ENCODE measurements around the gene CIT.
"Not testable (repeated sequence)": the region's sequence is repeated elsewhere in the genome, so short reads cannot be mapped to it uniquely, and the experiment has no call there.

The CIT gene, protein sequence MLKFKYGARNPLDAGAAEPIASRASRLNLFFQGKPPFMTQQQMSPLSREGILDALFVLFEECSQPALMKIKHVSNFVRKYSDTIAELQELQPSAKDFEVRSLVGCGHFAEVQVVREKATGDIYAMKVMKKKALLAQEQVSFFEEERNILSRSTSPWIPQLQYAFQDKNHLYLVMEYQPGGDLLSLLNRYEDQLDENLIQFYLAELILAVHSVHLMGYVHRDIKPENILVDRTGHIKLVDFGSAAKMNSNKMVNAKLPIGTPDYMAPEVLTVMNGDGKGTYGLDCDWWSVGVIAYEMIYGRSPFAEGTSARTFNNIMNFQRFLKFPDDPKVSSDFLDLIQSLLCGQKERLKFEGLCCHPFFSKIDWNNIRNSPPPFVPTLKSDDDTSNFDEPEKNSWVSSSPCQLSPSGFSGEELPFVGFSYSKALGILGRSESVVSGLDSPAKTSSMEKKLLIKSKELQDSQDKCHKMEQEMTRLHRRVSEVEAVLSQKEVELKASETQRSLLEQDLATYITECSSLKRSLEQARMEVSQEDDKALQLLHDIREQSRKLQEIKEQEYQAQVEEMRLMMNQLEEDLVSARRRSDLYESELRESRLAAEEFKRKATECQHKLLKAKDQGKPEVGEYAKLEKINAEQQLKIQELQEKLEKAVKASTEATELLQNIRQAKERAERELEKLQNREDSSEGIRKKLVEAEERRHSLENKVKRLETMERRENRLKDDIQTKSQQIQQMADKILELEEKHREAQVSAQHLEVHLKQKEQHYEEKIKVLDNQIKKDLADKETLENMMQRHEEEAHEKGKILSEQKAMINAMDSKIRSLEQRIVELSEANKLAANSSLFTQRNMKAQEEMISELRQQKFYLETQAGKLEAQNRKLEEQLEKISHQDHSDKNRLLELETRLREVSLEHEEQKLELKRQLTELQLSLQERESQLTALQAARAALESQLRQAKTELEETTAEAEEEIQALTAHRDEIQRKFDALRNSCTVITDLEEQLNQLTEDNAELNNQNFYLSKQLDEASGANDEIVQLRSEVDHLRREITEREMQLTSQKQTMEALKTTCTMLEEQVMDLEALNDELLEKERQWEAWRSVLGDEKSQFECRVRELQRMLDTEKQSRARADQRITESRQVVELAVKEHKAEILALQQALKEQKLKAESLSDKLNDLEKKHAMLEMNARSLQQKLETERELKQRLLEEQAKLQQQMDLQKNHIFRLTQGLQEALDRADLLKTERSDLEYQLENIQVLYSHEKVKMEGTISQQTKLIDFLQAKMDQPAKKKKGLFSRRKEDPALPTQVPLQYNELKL (N-terminal part only)

DNA sequence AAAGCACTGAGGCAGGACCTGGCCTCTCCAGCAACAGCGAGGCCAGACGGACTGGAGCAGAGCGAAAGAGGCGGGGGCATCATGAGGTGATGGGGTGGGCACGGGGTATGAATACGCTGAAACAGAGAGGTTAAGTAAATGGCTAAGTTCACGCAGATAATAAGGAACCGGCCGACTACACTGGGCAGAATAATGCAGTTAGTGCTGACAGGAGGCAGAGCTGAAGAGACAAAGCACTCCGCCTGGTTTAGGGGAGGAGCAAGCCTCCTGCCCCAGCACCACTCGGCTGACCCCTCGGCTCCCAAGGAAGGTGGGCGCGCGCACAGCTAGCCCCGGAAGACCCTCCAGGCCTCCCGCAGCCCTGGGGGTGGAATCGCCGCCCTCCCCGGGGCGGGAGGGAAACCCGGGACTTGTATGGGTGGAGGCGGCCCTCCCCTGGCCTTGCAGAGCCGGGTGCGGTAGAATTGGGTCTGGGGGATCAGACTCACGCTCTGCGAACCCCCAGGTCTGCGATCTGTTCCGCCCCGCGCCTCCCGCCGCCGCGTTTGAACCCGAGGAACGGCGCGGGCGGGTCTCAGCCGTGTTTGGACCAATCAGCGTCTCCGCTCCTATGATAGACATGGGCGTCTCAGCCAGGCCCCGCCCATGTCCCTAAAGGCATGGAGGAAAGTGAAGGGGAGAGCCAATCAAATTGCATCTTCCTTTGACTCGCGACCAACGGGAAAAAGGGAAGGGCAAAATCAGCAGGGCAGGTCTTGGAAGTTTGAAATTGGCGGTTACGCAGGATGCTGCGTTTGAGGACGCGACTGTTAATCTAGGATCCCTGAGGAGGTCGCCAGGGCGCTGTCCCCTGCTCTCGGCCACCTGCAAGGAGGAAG lies at the start of gene CIT:
CIT (minus strand) TSS at position 560 of the 878 bp plus-strand sequence. CDS start 1,152 bp downstream, outside the sequence.
- DNase-seq = peak; percentile 87

DNA sequence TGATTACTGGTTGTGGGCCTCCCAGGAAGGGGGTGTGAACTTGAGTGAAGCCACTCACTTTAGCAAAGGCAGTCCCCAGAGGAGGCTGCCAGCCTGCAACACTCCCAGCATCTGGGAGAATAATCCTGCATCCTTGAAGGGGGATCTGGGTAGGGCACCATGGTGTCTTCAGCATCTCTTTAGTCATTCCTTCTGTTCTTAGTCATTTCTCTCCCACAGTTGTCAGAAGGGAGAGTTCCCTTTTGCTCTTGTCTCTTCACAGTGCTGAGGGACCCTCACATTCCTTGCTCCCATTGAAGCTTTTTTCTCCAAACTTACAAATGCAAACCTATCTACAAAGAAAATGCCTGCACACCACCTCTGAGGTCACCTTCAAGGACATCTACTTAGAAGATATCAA lies 48.1 kb upstream of the CIT start:
- DNase-seq = no peak

DNA sequence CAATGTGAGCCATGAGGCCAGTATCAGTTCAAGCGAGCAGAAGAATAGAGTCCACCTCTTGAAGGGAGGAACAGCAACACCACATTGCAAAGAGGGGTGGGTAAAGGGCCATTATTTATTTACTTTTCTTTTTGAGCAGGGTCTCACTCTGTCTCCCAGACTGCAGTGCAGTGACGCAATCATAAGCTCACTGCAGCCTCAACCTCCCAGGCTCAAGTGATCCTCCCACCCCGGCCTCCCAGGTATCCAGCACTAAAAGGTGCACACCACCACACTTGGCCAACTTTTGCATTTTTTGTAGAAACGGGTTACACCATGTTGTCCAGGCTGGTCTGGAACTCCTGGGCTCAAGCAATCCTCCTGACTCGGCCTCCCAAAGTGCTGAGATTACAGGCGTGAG lies 42.9 kb upstream of the CIT start:
- DNase-seq = no peak

DNA sequence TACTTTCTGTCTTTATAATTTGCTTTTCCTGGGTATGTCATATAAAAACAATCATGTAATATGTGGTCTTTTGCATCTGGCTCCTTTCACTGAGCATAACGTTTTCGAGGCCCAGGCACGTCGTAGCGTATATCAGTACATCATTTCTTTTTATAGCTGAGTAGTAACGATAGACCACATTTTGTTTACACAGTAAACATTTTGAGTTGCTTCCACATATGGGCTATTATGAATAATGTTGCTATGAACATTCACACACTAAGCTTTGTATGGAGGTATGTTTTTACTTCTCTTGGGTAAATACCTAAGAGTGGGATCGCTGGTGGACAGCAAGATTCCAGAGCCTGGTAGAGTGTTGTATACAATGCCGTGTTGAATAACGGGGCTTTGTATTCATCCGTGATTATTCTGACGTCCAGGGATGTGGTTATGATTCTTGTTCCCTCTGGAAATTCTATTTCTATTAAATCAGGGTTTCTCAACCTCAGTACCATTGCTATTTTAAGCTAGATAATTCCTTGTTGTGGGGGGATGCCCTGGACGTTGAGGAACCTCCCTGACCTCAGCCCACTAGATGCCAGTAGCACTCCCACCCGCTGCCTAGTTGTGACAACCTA lies 38.9 kb upstream of the CIT start:
- no peak for DNase-seq

DNA sequence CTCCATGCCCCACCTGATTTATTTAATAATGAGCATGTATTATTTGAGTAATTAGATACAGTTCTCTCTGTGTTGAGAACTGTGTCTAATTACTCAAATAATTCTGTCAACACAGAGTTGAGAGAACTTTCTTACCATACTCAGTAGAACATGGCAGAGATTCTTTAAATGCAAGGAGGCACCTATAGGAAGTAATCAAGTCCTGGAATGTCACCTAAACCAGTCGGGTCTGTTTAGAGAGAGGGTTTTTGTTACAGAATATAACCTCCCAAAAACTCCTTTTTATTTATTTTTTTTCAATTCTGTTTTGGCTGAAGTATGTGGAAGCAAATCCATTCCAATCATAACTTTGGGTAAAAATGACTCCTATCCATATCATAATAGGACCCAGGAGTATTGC lies 37.5 kb upstream of the CIT start:
- DNase-seq = no peak

DNA sequence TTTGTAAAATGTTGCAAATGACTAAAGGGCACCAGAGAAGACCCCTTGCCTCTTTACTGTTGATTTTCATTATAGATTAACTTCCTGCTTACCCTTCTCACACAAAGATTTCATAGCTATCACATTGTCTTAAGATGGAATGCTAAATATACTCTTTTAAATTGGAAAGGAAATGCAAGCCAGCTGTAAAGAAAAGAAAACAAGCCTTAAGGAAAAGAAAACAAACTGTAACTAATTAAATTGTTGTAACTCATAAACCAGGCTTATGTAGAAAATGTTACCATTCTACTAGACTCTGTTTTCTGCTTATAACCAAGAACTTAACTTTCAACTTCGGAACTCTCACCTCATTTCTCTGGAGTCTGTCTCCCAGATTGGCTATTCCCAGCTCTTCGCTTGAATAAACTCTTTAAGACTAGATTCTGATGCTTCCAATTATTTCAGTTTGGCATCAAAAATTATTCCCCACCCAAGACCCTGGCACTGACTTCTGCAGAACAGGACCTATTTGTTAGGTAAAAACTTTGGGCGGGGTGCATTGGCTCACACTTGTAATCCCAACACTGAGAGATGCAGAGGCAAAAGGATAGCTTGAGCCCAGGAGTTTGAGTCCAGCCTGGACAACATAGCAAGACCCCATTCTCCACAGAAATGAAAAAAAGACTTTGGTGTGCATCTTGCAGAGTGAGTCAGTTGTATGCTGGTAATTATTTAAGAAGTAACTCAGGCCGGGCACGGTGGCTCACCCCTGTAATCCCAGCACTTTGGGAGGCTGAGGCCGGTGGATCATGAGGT lies 36.6 kb upstream of the CIT start:
- no peak for DNase-seq

DNA sequence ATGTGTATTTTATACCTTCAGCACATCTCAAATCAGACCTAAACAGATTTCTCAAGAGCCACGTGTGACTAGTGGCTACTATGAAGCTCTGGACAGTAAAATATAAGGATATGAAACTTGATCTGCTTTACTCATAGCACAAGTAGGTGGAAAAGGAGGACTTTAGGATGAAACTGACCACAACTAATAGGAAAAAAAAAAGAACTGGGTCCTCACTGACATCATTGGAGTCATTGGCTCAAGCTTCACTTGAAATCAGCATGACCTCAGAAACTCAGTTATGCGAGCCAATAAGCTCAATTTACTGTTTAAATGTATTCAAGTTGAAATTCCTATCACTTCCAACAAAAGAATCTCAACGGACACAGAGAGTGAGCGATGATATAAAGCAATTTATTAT lies 34.1 kb upstream of the CIT start:
- no peak for DNase-seq

DNA sequence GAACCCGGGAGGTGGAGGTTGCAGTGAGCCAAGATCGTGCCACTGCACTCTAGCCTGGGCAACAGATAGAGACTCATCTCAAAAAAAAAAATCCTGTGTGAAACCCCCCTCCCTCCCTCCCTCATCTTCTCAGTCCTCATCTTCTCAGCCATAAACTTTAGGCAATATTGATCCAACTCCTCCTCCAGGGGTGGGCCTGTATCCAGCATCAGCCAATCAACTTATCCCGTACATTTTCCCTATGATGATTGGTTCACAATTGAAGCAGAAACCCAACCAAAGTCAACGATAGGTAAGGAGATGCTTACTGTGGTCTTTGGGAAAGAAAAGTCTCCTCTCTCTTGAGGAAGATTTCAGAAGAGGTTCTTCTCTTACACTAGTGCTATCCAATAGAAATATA lies 33.5 kb upstream of the CIT start:
- DNase-seq = no peak

DNA sequence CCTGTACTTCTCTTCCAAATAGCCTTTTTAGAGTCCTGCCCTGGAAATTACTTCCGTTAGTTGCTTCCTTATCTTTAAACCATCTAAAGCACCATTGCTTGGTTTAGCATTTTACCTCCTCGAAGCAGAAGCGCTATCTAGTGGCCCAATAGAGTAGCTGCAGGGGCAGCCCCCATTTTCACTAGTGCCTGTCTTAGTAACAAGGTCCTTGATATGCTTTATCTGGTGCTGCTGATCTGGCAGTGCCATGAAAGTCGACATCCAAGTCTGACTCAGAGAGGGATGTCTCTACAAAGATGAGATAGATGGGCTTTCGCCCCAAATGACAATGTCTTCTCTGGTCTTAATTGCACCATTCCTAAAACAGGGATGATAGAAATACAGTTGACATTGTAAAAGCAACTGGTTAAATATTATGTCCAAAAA lies 25.0 kb upstream of the CIT start:
- peak; percentile 74 for DNase-seq

DNA sequence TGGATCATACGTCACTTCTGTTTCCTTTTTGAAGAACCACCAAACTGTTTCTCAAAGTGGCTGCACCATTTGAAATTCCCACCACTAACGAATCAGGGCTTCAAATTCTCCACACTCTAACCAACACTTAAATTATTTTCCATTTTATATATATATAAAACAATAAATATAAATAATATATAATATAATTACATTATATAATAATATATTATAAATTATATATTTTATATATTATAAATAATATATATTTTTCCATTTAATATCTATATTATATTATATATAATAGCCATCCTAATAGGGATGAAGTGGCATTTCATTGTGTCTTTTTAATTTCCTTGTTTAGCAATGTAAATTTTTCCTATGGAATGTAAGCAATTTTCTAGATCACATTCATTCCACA lies 24.6 kb upstream of the CIT start:
- DNase-seq = no peak

DNA sequence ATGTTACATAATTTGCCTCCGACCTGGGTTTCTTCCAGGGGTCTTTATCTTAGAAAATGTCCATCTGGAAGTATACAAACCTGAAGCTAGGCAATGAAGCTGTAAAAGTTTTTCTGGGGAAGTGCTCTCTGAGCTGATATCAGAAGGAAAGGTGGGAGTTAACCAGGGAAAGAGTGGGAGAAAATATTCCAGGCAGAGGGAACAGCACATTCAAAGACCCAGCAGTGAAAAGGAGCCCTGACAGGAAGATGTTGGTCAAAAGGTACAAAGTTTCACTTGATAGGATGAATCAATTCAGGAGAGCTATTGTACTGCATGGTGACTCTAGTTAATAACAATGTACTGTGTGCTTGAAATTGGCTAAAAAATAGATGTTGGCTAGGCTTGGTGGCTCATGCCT lies 17.8 kb upstream of the CIT start:
- no peak for DNase-seq

DNA sequence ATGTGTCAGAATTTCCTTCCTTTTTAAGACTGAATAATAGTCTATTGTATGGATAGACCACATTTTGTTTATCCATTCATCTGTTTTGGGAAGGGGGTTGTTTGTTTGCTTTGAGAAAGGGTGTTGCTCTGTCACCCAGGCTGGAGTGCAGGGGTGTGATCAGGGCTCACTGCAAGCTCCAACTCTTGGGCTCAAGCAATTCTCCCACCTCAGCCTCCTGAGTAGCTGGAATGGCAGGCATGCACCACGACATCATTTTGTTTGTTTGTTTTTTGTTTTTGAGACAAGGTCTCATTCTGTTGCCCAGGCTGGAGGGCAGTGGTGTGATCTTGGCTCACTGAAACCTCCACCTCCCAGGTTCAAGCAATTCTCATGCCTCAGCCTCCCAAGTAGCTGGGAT lies 15.5 kb upstream of the CIT start:
- not testable (repeated sequence) for DNase-seq

DNA sequence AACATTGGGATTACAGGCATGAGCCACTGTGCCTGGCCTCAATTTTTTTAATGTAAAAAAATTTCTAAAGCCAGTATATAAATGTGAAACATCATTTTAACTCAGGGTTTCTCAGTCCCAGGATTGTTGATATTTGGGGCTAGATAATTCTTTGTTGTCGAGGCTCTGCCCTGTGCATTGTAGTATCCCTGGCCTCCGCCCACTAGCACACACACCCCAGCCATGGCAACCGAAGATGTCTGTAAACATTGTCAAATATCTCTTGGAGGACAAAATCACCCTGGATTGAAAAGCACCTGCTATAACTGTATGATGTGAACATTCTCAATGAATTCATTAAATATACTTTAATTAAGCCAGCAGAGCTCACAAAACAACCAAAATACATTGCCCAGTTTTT lies 8.4 kb upstream of the CIT start:
- DNase-seq = no peak

DNA sequence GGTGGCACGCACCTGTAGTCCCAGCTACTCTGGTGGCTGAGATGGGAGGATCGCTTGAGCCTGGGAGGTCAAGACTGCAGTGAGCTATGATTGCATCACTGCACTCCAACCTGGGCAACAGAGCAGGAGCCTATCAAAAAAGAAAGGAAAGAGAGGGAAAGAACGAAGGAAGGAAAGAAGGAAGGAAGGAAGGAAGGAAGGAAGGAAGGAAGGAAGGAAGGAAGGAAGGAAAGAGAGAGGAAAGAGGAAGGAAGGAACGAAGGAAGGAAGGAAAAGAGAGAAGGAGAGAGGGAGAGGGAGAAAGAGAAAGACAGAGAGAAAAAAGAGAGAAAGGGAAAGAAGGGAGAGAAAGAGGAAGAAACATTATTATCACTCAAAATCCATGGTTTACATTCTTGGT lies 6.7 kb upstream of the CIT start:
- DNase-seq = not testable (repeated sequence)

DNA sequence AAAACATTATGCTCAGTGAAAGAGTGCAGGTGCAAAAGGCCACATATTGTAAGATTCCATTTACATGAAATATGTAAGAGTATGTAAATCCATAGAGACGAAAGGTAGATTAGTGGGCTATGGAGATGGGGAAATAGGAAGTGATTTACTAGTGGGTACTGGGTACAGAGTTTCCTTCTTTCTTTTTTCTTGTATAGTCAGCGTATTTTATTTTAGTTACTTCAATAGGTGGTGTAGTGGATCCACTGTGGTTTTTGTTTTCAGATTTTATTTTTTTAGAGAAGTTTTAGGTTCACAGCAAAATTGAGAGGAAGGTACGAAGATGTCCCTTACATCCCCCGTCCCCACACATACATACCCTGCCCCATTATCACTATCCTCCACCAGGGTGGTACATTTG lies 6.1 kb upstream of the CIT start:
- no peak for DNase-seq

DNA sequence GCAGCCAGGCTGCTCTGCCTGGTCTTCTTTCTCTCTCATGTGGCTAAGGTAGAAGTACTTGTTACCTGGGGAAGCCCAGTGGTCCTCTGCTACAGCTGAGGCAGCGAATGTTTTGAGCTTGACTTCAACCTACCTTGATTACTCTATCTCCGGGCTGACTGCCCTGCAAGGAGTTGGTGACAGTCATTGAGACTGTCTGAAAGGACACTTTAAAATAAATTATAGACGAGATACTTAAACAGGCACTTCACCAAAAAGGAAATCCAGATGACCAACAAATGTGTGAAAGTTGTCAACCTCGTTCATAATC lies 474 bp upstream of the CIT start:
- no peak for DNase-seq

DNA sequence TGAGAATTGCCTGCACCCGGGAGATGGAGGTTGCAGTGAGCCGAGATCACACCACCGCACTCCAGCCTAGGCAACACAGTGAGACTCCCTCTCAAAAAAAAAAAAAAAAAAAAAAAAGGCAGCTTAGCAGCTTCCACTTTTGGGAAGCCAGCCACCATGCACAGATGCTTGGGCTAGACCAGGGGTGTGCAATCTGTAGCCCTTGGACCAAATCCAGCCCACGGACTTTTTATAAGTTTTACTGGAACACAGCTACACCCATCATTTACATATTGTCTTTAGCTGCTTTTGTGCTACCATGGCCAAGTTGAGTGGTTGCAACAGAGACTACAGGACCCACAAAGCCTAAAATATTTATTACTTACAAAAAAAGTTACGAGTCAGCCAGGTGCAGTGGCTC lies 6.7 kb downstream of the CIT start:
- DNase-seq = no peak

DNA sequence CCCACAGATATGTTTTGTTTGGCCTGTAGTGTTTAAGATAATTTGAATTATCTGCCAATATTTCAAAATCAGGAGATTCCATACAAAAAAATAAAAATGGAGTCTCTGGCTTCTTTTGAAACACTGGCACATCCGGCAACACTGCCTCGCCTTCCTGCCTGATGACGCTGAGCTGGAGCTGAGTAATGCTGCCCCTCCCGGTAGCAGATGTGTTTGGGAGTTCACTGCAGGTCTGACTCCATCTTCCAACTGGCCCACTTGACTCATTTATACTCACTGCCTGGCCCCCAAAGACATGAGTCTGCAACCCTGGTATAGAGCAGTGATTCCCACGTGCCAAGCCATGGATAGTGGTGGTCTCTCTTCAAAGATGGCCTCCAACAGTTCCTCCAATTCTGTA lies 7.4 kb downstream of the CIT start:
- DNase-seq = no peak

DNA sequence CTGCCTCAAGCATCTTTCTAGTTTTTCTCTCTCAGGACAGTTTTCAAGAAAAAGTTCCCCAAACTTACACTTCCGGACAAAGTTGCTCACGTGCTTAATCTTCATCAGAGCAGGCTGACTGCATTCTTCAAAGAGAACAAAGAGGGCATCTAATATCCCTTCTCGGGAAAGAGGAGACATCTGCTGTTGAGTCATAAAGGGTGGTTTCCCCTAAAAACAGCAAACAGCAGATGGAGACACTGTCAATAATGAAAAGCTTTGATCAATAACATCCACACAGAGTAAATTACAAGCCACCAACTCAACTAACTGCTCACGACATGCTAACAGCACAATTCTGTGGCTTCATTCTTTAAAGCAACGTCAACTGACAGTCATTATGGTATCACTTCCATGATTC lies 8.1 kb downstream of the CIT start:
- DNase-seq = peak; percentile 27

DNA sequence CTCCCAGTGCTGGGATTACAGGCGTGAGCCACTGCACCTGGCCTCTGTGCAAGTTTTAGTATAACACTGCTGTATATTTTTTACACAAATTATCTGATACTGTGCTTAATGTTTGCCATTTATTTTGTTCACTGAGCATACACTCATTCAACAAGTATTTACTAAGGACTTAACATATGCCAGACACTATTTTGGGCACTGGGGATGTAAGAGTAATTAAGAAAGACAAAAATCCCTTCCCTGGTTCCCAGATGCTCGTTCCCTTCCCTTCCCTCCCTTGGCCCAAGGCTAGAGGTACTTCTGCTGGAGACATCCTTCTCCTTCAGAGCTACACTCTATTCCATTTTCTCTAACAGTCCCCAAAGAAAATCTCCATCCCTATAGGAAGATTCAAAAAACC lies 12.5 kb downstream of the CIT start:
- no peak for DNase-seq

DNA sequence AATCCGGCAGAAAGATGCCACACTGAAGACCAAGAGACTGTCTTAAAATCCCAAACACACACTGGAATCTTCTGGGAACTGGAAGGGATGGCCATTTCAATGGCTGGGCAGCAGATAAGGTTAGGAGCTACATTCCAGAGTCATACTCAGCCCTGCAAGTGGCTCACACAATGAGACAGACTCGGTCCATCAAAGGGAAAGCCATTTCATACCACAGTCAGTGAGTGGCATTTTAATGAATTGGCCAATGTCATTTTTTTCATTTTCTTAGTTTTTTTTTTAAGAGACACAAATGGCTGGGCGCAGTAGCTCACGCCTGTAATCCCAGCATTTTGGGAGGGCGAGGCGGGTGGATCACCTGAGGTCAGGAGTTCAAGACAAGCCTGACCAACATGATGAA lies 17.9 kb downstream of the CIT start:
- DNase-seq = no peak
